ENCODE data around the gene GRK7.
"Not testable (repeated sequence)": the region's sequence is repeated elsewhere in the genome, so short reads cannot be mapped to it uniquely, and the experiment has no call there.

GRCh38 chr3:141803538-141803937 is 40.3 kb downstream of the GRK7 start:
- not testable (repeated sequence) for TF ChIP-seq EP300, CTCF (IDR thresholded peaks at IDR 0.05)

All from stomach (tissue), 4 donors.